Stimulated activated naive CD8-positive, alpha-beta T cell treated with anti-CD3 and anti-CD28 coated beads, Interleukin-15, amount 100 ng/mL, for 72 hours (primary cell): Measurements from ENCODE around the gene AHRR.
"Not testable (repeated sequence)": the region's sequence is repeated elsewhere in the genome, so short reads cannot be mapped to it uniquely, and the experiment has no call there.

Experiments
- ATAC-seq: fragments of 150-1000 bp; cut with Tn5 transposase; 2 replicates; pipeline ENCODE4 v1.10.0; 2021; ENCODE audit warnings: mild to moderate bottlenecking, moderate library complexity
- DNase-seq, 2 donors: peaks; one replicate each; pipeline ENCODE4 v3.0.0; 2021 to 2022
- H3K27ac Mint-ChIP-seq, 2 donors: one replicate each; pipeline ENCODE4 v1.8.0; 2022; ENCODE audit warnings: mild to moderate bottlenecking in 2 of 2, mixed read lengths in 2 of 2, moderate library complexity in 2 of 2
- H3K27me3 Mint-ChIP-seq: one replicate; pipeline ENCODE4 v1.8.0; 2022; ENCODE audit warnings: mixed read lengths
- H3K4me1 Mint-ChIP-seq: one replicate; pipeline ENCODE4 v1.8.0; 2022; ENCODE audit warnings: mild to moderate bottlenecking, mixed read lengths
- H3K4me3 Mint-ChIP-seq, 2 donors: one replicate each; pipeline ENCODE4 v1.8.0; 2022; ENCODE audit warnings: mild to moderate bottlenecking in 2 of 2, mixed read lengths in 2 of 2, moderate library complexity in 1 of 2
- H3K9me3 Mint-ChIP-seq, 2 donors: one replicate each; pipeline ENCODE4 v1.8.0; 2022; ENCODE audit warnings: mixed read lengths in 2 of 2

The AHRR gene

DNA sequence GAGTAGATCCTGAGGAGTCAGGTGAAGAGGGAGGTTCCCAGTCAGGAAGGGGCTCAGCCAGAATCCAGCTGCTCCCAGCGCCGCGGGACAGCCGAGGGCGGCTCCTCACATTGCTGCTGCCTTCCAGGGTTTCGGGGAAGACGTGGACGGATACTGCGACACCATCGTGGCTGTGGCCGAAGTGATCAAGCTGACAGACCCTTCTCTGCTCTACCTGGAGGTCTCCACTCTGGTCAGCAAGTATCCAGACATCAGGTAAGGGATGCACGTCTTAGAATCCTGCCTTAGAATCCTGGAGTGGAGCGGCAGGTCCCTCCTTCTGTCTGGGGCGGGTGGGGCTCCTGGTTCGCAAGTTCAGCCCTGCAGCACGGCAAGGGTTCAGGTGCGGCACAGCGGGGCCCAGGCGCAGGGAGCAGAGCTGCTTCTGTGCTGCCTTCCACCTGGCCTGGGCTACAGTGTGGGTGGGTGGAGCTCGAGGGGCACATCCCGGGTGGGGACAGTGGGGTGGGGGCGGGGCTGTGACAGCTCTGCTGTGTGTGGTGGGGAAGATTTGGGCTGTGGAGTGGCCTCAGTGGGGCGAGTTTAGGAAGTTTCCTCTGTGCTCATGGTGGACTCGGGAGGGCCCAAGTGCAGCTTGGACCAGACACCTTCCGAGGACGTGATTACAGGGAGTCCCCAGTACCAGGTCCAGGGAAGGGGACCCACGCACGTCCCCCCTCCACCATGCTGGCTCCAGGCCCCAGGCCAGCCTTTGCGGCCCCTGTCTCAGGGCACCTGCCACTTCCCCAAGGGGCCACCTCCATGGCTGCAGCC lies 144.3 kb downstream of the AHRR start:
- Mint-ChIP-seq H3K4me3 (peak overlapping the region in 1 of 2 donors; percentile 21), H3K27me3 (no peaks in the 10 kb centered on the region), H3K27ac (no peak overlapping the region), H3K9me3 (no peaks in the 10 kb centered on the region), H3K4me1 (peaks cover 67% of the 10 kb centered on the region)
- no peak for DNase-seq
- ATAC-seq, result peak; percentile 30

DNA sequence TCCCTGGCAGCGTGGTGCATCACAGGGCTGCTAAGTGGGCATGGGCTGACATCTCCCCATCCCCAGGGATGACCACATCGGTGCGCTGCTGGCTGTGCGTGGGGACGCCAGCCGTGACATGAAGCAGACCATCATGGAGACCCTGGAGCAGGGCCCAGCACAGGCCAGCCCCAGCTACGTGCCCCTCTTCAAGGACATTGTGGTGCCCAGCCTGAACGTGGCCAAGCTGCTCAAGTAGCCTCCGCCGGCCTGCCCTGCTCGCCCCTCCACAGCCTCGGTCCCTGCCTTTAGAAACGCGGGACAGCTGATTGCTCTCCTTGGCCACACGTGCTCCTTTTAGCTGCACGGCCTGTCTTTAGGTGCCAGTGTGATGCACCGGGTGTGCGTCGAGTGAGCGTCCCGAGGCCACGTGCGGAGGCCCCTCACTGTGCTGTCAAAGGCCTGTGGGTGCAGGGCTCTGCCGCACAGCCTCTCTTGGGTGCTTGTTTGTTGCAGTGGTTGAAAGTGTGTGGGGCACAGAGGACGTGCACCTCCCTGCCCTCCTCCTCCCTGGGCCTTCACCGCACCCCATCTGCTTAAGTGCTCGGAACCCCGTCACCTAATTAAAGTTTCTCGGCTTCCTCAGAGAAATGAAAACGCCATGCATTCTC lies 145.3 kb downstream of the AHRR start:
- ATAC-seq (no peak), DNase-seq (no peak)
- Mint-ChIP-seq H3K27me3 (no peaks in the 10 kb centered on the region), H3K9me3 (no peaks in the 10 kb centered on the region), H3K4me3 (no peak overlapping the region), H3K4me1 (peaks cover 70% of the 10 kb centered on the region), H3K27ac (peak overlapping the region in 1 of 2 donors; percentile 12)

DNA sequence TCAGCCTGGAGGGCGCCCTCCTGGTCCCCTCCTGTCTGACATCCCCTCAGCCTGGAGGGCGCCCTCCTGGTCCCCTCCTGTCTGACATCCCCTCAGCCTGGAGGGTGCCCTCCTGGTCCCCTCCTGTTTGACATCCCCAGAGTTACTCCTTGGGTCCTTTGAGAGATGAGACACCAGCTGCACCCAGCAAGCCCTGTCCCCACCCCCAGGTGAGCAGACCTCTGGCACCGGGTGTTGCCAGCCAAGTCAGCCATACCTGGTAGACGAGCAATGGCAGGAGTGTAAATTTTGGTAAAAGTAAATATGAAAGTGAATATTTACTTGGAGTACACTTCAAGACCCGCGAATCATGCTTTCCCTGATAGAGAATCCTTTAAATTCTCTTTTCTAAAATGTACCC lies 146.9 kb downstream of the AHRR start:
- Mint-ChIP-seq H3K9me3 (no peaks in the 10 kb centered on the region), H3K4me3 (no peak overlapping the region), H3K4me1 (peaks cover 58% of the 10 kb centered on the region), H3K27me3 (no peaks in the 10 kb centered on the region), H3K27ac (peak overlapping the region in 1 of 2 donors; percentile 67)
- no peak for DNase-seq
- ATAC-seq, result no peak

DNA sequence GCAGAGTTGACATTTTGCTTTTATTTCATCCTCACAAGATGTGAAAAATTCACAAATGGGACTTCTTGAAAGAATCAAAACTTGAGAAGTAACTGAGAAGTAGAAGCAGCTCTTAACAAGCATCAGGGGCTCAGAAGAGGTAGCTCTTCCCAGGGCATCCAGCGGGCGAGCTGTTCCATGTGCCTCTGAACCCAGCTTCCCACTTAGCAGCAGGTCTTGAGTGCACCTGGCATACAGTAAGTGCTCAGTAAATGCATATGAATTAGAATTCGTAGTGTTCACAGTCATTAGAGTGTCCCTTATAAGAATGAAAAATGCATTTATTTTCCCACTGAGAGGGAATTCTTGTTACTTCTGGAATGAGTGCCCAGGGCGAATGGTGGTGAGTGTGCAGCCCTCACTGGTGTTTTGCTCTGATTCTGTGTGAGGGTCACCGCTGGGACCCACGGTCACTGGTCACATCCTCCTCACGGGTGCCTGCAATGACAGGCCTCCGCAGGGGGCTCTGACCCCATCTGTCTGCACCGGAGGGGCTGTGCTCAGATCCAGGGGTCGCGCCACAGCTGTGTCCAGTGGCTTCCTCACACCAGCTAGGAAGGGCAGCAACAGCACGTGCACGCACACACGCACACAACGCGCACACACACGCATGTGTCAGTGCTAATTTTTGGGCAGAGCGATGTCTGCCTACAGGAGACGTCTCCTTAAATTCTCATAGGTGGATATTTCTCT lies 148.4 kb downstream of the AHRR start:
- Mint-ChIP-seq H3K4me3 (peak overlapping the region; percentile 6 to 49), H3K27me3 (peaks cover 5% of the 10 kb centered on the region), H3K9me3 (no peaks in the 10 kb centered on the region), H3K4me1 (peaks cover 54% of the 10 kb centered on the region), H3K27ac (peak overlapping the region in 1 of 2 donors; percentile 80)
- DNase-seq (no peak), ATAC-seq (no peak)

DNA sequence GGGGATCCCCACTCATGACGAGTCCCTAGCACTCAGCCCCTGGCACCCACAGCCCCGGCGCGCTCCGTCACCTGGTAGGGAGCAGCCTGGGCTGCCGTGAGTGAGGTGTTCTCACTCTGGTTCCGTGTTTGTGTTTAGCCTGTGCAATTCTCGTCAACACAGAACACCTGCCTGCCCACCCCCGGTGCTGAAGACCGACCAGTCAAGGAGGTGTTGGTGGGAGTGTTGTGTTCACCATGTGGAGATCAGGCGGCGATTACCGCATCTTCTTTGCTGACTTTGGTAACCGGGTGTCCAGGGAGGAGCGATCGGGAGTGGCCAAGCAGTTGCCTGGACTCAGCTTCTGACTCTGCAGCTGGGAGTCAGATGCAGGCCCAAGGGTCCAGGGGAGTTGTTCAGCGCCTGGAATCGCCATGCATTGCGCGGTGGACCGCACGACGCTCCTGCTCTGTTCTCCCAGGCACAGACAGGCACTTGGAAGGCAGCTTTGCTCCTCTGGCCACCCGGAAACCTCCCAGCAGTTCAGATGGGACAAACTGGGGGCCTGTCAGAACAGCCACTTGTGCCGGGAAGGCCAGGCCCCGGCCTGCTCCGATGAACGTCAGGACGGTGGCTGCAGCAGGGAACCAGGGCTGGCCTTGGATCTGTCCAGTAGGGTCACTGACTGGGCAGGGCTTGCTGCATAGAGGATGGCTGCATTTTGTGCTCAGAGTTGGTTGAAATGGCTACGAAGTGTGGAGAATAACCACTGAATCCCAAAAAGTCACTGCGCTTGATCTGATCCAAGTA lies 149.6 kb downstream of the AHRR start:
- no peak overlapping the region for H3K27ac Mint-ChIP-seq
- DNase-seq (no peak), ATAC-seq (no peak)
- H3K4me1 Mint-ChIP-seq, result peaks cover 53% of the 10 kb centered on the region
- no peaks in the 10 kb centered on the region for H3K9me3 Mint-ChIP-seq
- H3K27me3 Mint-ChIP-seq, result peaks cover 17% of the 10 kb centered on the region
- H3K4me3 Mint-ChIP-seq, result peak overlapping the region; percentile 78 to 92

DNA sequence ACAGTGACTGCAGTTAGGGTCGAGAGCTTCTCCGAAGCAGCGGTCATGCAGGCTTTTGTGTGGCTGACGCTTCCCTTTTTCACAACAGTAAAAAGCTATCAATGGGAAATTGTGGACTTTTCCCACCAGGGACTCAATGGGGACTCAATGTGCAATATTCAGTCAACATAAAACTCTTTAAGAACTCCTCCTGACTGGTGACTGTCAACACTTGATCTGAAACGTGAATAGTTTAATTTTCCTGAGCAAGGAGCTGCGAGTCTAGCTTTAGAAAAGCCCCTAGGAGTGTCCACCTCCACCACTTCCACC lies 150.2 kb downstream of the AHRR start:
- no peak for DNase-seq
- no peaks in the 10 kb centered on the region for H3K9me3 Mint-ChIP-seq
- peaks cover 53% of the 10 kb centered on the region for H3K4me1 Mint-ChIP-seq
- no peak for ATAC-seq
- peak overlapping the region; percentile 78 to 92 for H3K4me3 Mint-ChIP-seq
- peaks cover 22% of the 10 kb centered on the region for H3K27me3 Mint-ChIP-seq
- peak overlapping the region; percentile 84 to 86 for H3K27ac Mint-ChIP-seq

DNA sequence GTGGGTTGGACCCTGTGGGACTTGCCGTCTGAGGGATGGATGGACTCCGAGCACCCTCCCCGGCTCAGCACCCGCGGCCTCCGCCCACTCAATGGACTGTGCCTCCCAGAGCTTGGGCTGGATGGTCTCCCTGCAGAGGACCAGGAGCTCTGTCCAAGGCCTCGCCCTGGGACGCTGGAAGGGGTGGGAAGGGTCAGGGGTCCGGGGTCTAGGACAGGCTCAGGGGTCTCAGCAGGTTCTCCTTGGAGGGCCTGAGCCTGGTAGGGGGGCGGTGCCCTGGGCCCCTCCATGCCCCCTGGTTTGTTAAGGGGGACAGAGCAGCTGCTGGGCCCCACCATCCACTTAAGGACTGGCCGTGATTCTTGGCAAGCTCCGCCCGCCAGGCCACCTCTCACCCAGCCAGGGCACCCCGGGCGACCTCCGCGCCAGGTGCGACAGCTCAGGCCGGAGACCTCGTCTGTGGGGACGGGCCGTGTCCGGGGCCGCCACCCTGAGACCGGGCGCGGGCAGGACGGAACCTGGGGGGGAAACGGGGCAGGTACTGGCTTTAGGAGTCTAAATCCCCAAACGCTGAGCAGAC lies 150.7 kb downstream of the AHRR start:
- peak overlapping the region; percentile 78 to 92 for H3K4me3 Mint-ChIP-seq

DNA sequence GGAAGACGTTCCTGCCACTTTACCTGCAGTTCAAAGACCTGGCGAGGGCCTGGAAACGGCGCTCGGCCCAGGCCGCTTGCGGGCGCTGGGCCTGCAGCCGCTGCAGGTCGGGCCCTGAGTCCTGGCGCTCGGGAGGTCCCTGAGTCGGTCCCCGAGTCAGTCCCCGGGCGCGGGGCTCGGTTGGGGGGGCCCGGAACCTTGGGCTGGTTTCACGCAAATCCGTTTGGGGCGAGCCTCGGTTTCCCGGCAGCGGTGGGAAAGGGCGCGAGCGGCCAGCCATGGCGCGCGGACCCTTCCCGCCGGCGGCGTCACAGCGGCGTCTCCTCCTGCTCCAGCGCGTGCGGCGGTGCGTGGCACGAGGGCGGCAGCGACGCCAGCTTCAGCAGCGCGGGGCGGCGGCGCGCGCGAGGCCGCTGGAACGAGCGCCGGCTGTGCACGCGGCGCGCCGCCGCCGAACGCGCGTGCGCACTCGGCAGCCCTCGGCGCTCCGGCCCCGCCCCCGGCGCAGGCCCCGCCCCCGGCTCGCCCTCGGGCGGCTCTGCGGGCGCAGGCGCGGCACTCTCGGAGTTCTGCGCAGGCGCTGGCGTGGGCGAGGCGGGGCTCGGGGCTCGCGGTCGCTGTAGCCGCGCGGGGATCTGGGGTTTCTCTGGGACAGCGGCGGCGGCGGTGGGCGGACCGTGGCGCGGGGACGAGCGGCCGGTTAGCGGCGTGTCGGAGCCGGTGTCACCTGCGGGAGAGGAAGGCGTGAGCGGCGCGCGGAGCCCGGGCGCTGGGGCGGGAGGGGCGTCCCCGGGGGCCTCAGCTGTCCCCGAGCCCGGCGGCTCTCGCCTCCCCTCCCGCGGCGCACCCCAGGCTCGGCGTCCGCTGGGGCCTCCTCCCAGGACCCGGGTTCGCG lies 151.4 kb downstream of the AHRR start:
- Mint-ChIP-seq H3K4me1 (peaks cover 59% of the 10 kb centered on the region), H3K27ac (peak overlapping the region; percentile 82 to 86), H3K9me3 (no peaks in the 10 kb centered on the region), H3K4me3 (peak overlapping the region; percentile 78 to 92), H3K27me3 (peaks cover 34% of the 10 kb centered on the region)
- ATAC-seq, result peak; percentile 86
- DNase-seq, result peak; percentile 88 to 91

More for the DNA sequence above, 150.7 kb downstream of the AHRR start:
- Mint-ChIP-seq H3K27ac (peak overlapping the region; percentile 84 to 86), H3K4me1 (peaks cover 56% of the 10 kb centered on the region), H3K27me3 (peaks cover 27% of the 10 kb centered on the region), H3K9me3 (no peaks in the 10 kb centered on the region)
- peak; percentile 24 for ATAC-seq
- no peak for DNase-seq

DNA sequence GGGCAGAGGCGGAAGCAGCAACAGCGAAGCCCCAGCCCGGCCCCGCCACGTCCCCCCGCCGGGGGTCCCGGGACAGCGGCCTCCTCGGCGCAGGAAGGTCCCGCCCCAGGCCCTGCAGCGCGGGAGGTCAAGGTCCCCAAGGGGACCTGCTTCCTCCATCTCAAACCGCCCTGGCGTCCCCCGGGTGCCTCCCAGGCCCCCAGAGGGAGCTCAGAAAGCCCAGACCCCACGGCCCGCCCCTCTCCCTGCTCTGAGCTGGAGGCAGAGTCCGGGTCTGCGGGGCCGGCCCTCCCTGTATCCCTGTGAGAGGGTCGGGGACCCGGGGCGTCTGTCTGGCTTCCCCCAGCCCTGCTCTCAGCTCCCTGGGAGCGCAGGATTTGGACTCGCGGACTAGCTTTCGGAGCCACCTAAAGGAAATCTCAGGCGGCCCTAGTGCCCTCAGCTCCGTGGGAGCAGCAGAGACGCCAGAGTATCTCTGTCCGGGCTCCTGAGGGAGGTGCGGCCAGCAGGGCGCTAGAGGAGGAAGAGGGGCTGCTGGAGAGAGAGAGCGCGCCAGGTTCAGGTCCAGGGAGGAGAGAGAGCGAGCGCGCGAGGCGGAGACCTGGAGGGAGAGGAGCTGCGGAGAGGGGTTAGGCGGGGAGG lies 152.2 kb downstream of the AHRR start:
- H3K27me3 Mint-ChIP-seq, result peaks cover 40% of the 10 kb centered on the region
- H3K4me1 Mint-ChIP-seq, result peaks cover 55% of the 10 kb centered on the region
- H3K9me3 Mint-ChIP-seq, result no peaks in the 10 kb centered on the region
- ATAC-seq (peak; percentile 22), DNase-seq (peak; percentile 49 to 56)
- H3K4me3 Mint-ChIP-seq, result peak overlapping the region; percentile 85 to 98
- peak overlapping the region in 1 of 2 donors; percentile 75 for H3K27ac Mint-ChIP-seq

DNA sequence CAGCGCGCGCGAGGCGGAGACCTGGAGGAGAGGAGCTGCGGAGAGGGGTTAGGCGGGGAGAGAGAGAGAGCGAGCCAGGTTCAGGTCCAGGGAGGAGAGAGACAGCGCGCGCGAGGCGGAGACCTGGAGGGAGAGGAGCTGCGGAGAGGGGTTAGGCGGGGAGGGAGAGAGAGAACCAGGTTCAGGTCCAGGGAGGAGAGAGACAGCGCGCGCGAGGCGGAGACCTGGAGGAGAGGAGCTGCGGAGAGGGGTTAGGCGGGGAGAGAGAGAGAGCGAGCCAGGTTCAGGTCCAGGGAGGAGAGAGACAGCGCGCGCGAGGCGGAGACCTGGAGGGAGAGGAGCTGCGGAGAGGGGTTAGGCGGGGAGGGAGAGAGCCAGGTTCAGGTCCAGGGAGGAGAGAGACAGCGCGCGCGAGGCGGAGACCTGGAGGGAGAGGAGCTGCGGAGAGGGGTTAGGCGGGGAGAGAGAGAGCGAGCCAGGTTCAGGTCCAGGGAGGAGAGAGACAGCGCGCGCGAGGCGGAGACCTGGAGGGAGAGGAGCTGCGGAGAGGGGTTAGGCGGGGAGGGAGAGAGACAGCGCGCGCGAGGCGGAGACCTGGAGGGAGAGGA lies 152.8 kb downstream of the AHRR start:
- not testable (repeated sequence) for H3K9me3 Mint-ChIP-seq, DNase-seq, ATAC-seq
- peaks cover 49% of the 10 kb centered on the region for H3K4me1 Mint-ChIP-seq
- H3K27me3 Mint-ChIP-seq, result peaks cover 47% of the 10 kb centered on the region
- H3K27ac Mint-ChIP-seq, result peak overlapping the region in 1 of 2 donors; percentile 63
- peak overlapping the region; percentile 85 to 98 for H3K4me3 Mint-ChIP-seq

DNA sequence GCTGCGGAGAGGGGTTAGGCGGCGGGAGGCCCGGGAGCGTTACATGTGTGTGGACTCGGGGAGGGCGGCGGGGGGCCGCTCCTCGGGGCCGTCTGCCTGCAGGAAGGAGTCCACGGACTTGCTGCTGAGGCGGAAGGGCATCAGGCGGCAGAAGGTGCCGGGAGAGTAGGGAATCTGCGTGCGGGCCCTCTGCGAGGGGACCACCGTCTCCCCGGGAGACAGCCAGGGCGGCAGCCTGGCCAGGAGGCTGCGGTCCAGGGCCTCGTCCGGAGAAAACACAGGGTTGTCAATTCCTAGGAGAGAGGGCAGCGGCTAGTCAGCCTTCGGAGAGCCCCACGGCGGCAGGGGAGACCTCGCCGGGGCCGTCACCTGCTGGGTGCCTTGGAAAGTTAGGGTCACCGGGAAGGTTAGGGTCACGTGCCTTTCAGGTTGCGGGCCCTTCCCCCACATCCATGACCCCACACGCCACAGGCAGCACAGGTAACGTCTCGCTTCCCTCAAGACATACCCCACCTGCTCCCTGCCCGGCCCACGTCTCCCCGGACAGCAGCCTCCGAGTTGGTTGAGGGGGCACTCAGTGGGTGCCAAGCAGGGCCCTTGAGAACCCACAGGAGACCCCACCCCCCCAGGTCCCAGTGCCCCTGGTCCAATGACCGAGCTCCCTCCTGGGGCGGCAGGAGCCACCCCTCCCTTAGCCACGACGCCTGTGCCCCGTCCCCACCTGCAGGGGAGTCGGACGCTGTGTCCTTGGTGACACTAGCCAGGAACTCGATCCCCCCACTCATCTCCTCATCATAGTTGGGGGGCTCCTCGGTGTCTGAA lies 153.5 kb downstream of the AHRR start:
- Mint-ChIP-seq H3K27ac (peak overlapping the region in 1 of 2 donors; percentile 63), H3K27me3 (peaks cover 52% of the 10 kb centered on the region), H3K4me3 (peak overlapping the region; percentile 85 to 98), H3K9me3 (no peaks in the 10 kb centered on the region), H3K4me1 (peaks cover 42% of the 10 kb centered on the region)
- ATAC-seq (no peak), DNase-seq (no peak)

DNA sequence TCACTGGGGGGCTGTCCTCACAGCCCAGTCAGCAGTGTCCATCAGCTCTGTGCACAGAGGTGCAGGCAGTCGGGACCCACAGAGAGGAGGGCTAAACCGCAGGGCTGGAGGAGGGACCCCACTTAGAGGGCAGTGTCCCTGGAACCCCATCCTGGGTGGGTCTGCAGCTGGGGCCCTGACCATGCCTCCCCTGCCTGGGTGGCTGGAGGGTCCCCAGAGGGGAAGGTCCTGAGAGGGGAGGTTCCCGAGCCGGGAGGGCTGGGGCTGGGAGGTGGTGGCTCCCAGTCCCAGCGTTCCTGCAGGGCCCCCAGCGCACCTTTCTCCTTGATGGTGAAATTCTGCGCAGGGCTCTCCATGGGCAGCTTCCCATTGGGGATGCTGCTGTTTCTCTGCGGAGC lies 154.2 kb downstream of the AHRR start:
- no peak overlapping the region for H3K27ac Mint-ChIP-seq
- DNase-seq (no peak), ATAC-seq (no peak)
- peaks cover 56% of the 10 kb centered on the region for H3K27me3 Mint-ChIP-seq
- H3K4me1 Mint-ChIP-seq, result peaks cover 38% of the 10 kb centered on the region
- H3K9me3 Mint-ChIP-seq, result no peaks in the 10 kb centered on the region
- H3K4me3 Mint-ChIP-seq, result peak overlapping the region; percentile 27 to 71
